Measurements from ENCODE around the gene ECM2.

ECM2 gene

GRCh38 chr9:92527832-92528521 is 7.8 kb downstream of the ECM2 start:
- DNase-seq (ENCODE audit: low read depth) = no peak

GRCh38 chr9:92527291-92527828 is 8.4 kb downstream of the ECM2 start:
- DNase-seq (ENCODE audit: low read depth) = no peak
- TF ChIP-seq CTCF (conservative IDR thresholded peaks at IDR 0.05; ENCODE audit: control insufficient read depth, insufficient read depth, low read depth, low read length) = no peak
- no peak overlapping the region for H3K4me3 ChIP-seq (ENCODE audit: control insufficient read depth, low read depth, low read length)

More at GRCh38 chr9:92527832-92528521, 7.8 kb downstream of the ECM2 start:
- no peak for TF ChIP-seq CTCF (conservative IDR thresholded peaks at IDR 0.05; ENCODE audit: control insufficient read depth, insufficient read depth, low read depth, low read length)
- no peak overlapping the region for H3K4me3 ChIP-seq (ENCODE audit: control insufficient read depth, low read depth, low read length)

- no peak overlapping the region for H3K4me3 ChIP-seq (ENCODE audit: control insufficient read depth, low read depth, low read length)
- no peak for TF ChIP-seq CTCF (conservative IDR thresholded peaks at IDR 0.05; ENCODE audit: control insufficient read depth, insufficient read depth, low read depth, low read length)
- peak; percentile 55 for DNase-seq (ENCODE audit: low read depth)
Observed at GRCh38 chr9:92525306-92525705, 10.5 kb downstream of the ECM2 start.

- H3K4me3 ChIP-seq (ENCODE audit: control insufficient read depth, low read depth, low read length) = no peak overlapping the region
- TF ChIP-seq CTCF (conservative IDR thresholded peaks at IDR 0.05; ENCODE audit: control insufficient read depth, insufficient read depth, low read depth, low read length) = no peak
- DNase-seq (ENCODE audit: low read depth) = no peak
Observed at GRCh38 chr9:92524881-92525280, 10.9 kb downstream of the ECM2 start.

- DNase-seq (ENCODE audit: low read depth) = no peak
- H3K4me3 ChIP-seq (ENCODE audit: control insufficient read depth, low read depth, low read length) = no peak overlapping the region
- TF ChIP-seq CTCF (conservative IDR thresholded peaks at IDR 0.05; ENCODE audit: control insufficient read depth, insufficient read depth, low read depth, low read length) = no peak
Observed at GRCh38 chr9:92522983-92523970, 12.5 kb downstream of the ECM2 start.

GRCh38 chr9:92520837-92521236 is 15.0 kb downstream of the ECM2 start:
- no peak for DNase-seq (ENCODE audit: low read depth)
- H3K4me3 ChIP-seq (ENCODE audit: control insufficient read depth, low read depth, low read length) = no peak overlapping the region
- TF ChIP-seq CTCF (conservative IDR thresholded peaks at IDR 0.05; ENCODE audit: control insufficient read depth, insufficient read depth, low read depth, low read length) = no peak
